ENCODE results near the gene RAB18. TPM values are rescaled to one million over a fixed set of nuclear protein-coding genes. Genes with fewer than 3 reads are reported as not detected.

RAB18 gene
- total RNA-seq, 1 experiment from 2014 or later = 154 TPM

- no peaks in the 10 kb centered on the region for H3K36me3 Mint-ChIP-seq (ENCODE audit: insufficient read depth, unreplicated experiment)
- DNase-seq = no peak
These were observed 57.2 kb downstream of the RAB18 start for GRCh38 chr10:27561334-27561733.

DNA sequence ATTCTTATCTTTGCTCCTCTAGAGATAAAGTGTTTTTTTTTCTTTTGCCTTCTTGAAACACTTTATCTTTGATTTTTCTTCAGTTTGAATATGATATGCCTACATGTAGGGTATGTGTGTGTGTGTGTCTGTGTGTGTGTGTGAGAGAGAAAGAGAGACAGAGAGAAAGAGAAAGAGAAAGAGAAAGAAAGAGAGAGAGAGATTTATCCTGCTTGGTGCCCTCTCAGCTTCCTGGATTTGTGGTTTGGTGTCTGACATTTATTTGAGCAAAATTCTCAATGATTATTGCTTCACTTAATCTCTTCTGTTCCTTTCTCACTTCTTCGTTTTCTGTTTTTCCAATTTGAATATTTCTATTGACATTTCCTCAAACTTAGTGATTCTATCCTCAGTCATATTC, 60.3 kb downstream of the RAB18 start:
- Mint-ChIP-seq H3K4me1 (ENCODE audit: low read depth, unreplicated experiment) (peaks cover 9% of the 10 kb centered on the region), H3K27ac (ENCODE audit: unreplicated experiment) (no peak overlapping the region), H3K36me3 (ENCODE audit: insufficient read depth, unreplicated experiment) (no peaks in the 10 kb centered on the region), H3K4me3 (ENCODE audit: unreplicated experiment) (no peak overlapping the region), H3K9me3 (ENCODE audit: unreplicated experiment) (peaks cover 6% of the 10 kb centered on the region), H3K27me3 (ENCODE audit: insufficient read depth, unreplicated experiment) (peaks cover under 1% of the 10 kb centered on the region)
- no peak for DNase-seq
- no TSS peak for BruUV-seq (replicated peaks)
- TF ChIP-seq, protein P1, sequence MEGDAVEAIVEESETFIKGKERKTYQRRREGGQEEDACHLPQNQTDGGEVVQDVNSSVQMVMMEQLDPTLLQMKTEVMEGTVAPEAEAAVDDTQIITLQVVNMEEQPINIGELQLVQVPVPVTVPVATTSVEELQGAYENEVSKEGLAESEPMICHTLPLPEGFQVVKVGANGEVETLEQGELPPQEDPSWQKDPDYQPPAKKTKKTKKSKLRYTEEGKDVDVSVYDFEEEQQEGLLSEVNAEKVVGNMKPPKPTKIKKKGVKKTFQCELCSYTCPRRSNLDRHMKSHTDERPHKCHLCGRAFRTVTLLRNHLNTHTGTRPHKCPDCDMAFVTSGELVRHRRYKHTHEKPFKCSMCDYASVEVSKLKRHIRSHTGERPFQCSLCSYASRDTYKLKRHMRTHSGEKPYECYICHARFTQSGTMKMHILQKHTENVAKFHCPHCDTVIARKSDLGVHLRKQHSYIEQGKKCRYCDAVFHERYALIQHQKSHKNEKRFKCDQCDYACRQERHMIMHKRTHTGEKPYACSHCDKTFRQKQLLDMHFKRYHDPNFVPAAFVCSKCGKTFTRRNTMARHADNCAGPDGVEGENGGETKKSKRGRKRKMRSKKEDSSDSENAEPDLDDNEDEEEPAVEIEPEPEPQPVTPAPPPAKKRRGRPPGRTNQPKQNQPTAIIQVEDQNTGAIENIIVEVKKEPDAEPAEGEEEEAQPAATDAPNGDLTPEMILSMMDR (IDR thresholded peaks at IDR 0.05; ENCODE audit: insufficient read depth in 1 of 2, low read depth in 1 of 2, low read length in 1 of 2, severe bottlenecking in 1 of 2, unreplicated experiment in 1 of 2) = no peak
- ChIA-PET CTCF (no interaction called here), POLR2A (no interaction called here)
- Histone ChIP-seq H3K36me3 (ENCODE audit: control insufficient read depth, insufficient read depth, low read length) (no peaks in the 10 kb centered on the region), H3K9me3 (peaks cover 6% of the 10 kb centered on the region; the same call in 1 of the 2 replicates), H3K4me3 (ENCODE audit: low read depth, low read length) (no peak overlapping the region), H3K4me1 (no peaks in the 10 kb centered on the region), H3K27me3 (replicated peaks; ENCODE audit: control insufficient read depth, insufficient read depth, low read length) (no peaks in the 10 kb centered on the region)
- intact Hi-C loops (cut with micrococcal nuclease; ENCODE audit: unreplicated experiment) = no loop called here

More at GRCh38 chr10:27561334-27561733, 57.2 kb downstream of the RAB18 start:
- peaks cover 2% of the 10 kb centered on the region for H3K27me3 Mint-ChIP-seq (ENCODE audit: insufficient read depth, unreplicated experiment)
- BruUV-seq (replicated peaks) = no TSS peak
- Histone ChIP-seq H3K27me3 (replicated peaks; ENCODE audit: control insufficient read depth, insufficient read depth, low read length) (no peaks in the 10 kb centered on the region), H3K4me3 (ENCODE audit: low read depth, low read length) (no peak overlapping the region), H3K4me1 (no peaks in the 10 kb centered on the region), H3K9me3 (peaks cover 6% of the 10 kb centered on the region; the same call in 1 of the 2 replicates), H3K36me3 (ENCODE audit: control insufficient read depth, insufficient read depth, low read length) (no peaks in the 10 kb centered on the region)
- intact Hi-C loops (cut with micrococcal nuclease; ENCODE audit: unreplicated experiment) = no loop called here
- CTCF ChIA-PET = no interaction called here
- peaks cover 6% of the 10 kb centered on the region for H3K9me3 Mint-ChIP-seq (ENCODE audit: unreplicated experiment)
- POLR2A ChIA-PET = no interaction called here
- H3K4me3 Mint-ChIP-seq (ENCODE audit: unreplicated experiment) = no peak overlapping the region
- TF ChIP-seq, protein P1 (IDR thresholded peaks at IDR 0.05; ENCODE audit: insufficient read depth in 1 of 2, low read depth in 1 of 2, low read length in 1 of 2, severe bottlenecking in 1 of 2, unreplicated experiment in 1 of 2) = no peak
- peaks cover 9% of the 10 kb centered on the region for H3K4me1 Mint-ChIP-seq (ENCODE audit: low read depth, unreplicated experiment)
- H3K27ac Mint-ChIP-seq (ENCODE audit: unreplicated experiment) = no peak overlapping the region

DNA sequence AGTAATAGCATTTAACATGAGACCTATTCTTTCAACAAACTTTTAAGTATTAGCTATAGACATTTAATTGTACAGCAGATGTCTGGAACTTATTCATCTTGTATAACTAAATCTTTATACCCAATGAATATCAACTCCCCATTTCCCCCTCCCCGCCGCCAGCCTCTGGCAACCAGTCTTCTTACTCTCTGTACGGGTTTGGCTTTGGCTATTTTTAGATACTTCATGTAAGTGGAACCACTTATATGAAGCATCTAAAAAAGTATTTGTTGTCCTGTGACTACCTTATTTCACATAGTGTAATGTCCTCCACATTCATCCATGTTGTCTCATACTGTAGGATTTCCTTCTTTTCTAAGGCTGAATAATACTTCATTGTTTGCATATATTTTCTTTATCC, 60.8 kb downstream of the RAB18 start:
- no peaks in the 10 kb centered on the region for H3K27me3 Mint-ChIP-seq (ENCODE audit: insufficient read depth, unreplicated experiment)
- H3K9me3 Mint-ChIP-seq (ENCODE audit: unreplicated experiment) = peaks cover 6% of the 10 kb centered on the region
- no peaks in the 10 kb centered on the region for H3K27me3 ChIP-seq (replicated peaks; ENCODE audit: control insufficient read depth, insufficient read depth, low read length)
- H3K4me1 Mint-ChIP-seq (ENCODE audit: low read depth, unreplicated experiment) = peaks cover 9% of the 10 kb centered on the region
- H3K9me3 ChIP-seq = peaks cover 6% of the 10 kb centered on the region; the same call in 1 of the 2 replicates
- DNase-seq = no peak
- ChIA-PET CTCF (no interaction called here), POLR2A (no interaction called here)
- H3K4me3 Mint-ChIP-seq (ENCODE audit: unreplicated experiment) = no peak overlapping the region
- H3K36me3 Mint-ChIP-seq (ENCODE audit: insufficient read depth, unreplicated experiment) = no peaks in the 10 kb centered on the region
- no peak overlapping the region for H3K27ac Mint-ChIP-seq (ENCODE audit: unreplicated experiment)
- TF ChIP-seq, protein P1 (IDR thresholded peaks at IDR 0.05; ENCODE audit: insufficient read depth in 1 of 2, low read depth in 1 of 2, low read length in 1 of 2, severe bottlenecking in 1 of 2, unreplicated experiment in 1 of 2) = no peak
- intact Hi-C loops (cut with micrococcal nuclease; ENCODE audit: unreplicated experiment) = no loop called here
- H3K4me3 ChIP-seq (ENCODE audit: low read depth, low read length) = no peak overlapping the region
- H3K36me3 ChIP-seq (ENCODE audit: control insufficient read depth, insufficient read depth, low read length) = no peaks in the 10 kb centered on the region
- no TSS peak for BruUV-seq (replicated peaks)
- no peaks in the 10 kb centered on the region for H3K4me1 ChIP-seq
